ENCODE data around the gene SAP30L. TPM values are rescaled to one million over a fixed set of nuclear protein-coding genes. Genes with fewer than 3 reads are reported as not detected.

SAP30L gene
- total RNA-seq, 4 donors from 2014 or later = 16.1 to 66.6 (median 36.2) TPM

GRCh38 chr5:154476354-154477205 is 30.8 kb downstream of the SAP30L start:
- 26% methylated on average over 34 of the region's 38 CpGs for WGBS
- TF ChIP-seq POLR2AphosphoS5 (IDR thresholded peaks at IDR 0.05) (no peak), POLR2A (IDR thresholded peaks at IDR 0.05) (no peak)
- H3K36me3 ChIP-seq = no peaks in the 10 kb centered on the region
- H3K4me3 ChIP-seq = peak overlapping the region; percentile 50
- H3K4me1 ChIP-seq = peaks cover 63% of the 10 kb centered on the region
- no peak for DNase-seq (ENCODE audit: low spot score in 2 of 2)
- no peak overlapping the region for H3K27ac ChIP-seq
- H3K9me3 ChIP-seq = no peaks in the 10 kb centered on the region
- peaks cover 100% of the 10 kb centered on the region for H3K27me3 ChIP-seq

- peaks cover 63% of the 10 kb centered on the region for H3K4me1 ChIP-seq
- peak overlapping the region; percentile 50 for H3K4me3 ChIP-seq
- peaks cover 100% of the 10 kb centered on the region for H3K27me3 ChIP-seq
- H3K27ac ChIP-seq = no peak overlapping the region
- TF ChIP-seq POLR2A (IDR thresholded peaks at IDR 0.05) (no peak), CTCF (IDR thresholded peaks at IDR 0.05) (no peak), POLR2AphosphoS5 (IDR thresholded peaks at IDR 0.05) (no peak), EP300 (IDR thresholded peaks at IDR 0.05) (no peak)
- H3K36me3 ChIP-seq = no peaks in the 10 kb centered on the region
- no peak for DNase-seq (ENCODE audit: low spot score in 2 of 2)
- 4% methylated on average over 45 of the region's 68 CpGs for WGBS
- no peaks in the 10 kb centered on the region for H3K9me3 ChIP-seq
Observed at GRCh38 chr5:154477382-154478223, 31.8 kb downstream of the SAP30L start.

GRCh38 chr5:154478224-154478565 is 32.4 kb downstream of the SAP30L start, which contains the start of gene HAND1:
Gene HAND1, minus strand, starts transcription at chr5:154478227. Its CDS starts 219 bp downstream, at chr5:154478008.
- Histone ChIP-seq H3K4me3 (peak within 1 kb of the TSS; percentile 50), H3K27me3 (peaks cover 100% of the 10 kb centered on the region), H3K9me3 (no peaks in the 10 kb centered on the region), H3K36me3 (no peaks in the 10 kb centered on the region), H3K4me1 (peaks cover 59% of the 10 kb centered on the region), H3K27ac (no peak within 1 kb of the TSS)
- DNase-seq (ENCODE audit: low spot score in 2 of 2) = no peak
- no peak for TF ChIP-seq POLR2A (IDR thresholded peaks at IDR 0.05)
- TF ChIP-seq CTCF (IDR thresholded peaks at IDR 0.05) = no peak
- TF ChIP-seq EP300 (IDR thresholded peaks at IDR 0.05) = no peak
- TF ChIP-seq POLR2AphosphoS5 (IDR thresholded peaks at IDR 0.05) = no peak
- WGBS = 0% methylated on average over 1 of the region's 20 CpGs

GRCh38 chr5:154478752-154479159 is 33.0 kb downstream of the SAP30L start:
- DNase-seq (ENCODE audit: low spot score in 2 of 2) = no peak
- Histone ChIP-seq H3K36me3 (no peaks in the 10 kb centered on the region), H3K4me1 (peaks cover 56% of the 10 kb centered on the region), H3K27ac (no peak overlapping the region), H3K9me3 (no peaks in the 10 kb centered on the region), H3K27me3 (peaks cover 100% of the 10 kb centered on the region), H3K4me3 (peak overlapping the region; percentile 50)
- WGBS = 4% methylated on average over 23 of the region's 27 CpGs
- TF ChIP-seq POLR2A (IDR thresholded peaks at IDR 0.05) (no peak), EP300 (IDR thresholded peaks at IDR 0.05) (no peak), POLR2AphosphoS5 (IDR thresholded peaks at IDR 0.05) (no peak), CTCF (IDR thresholded peaks at IDR 0.05) (no peak)

DNA sequence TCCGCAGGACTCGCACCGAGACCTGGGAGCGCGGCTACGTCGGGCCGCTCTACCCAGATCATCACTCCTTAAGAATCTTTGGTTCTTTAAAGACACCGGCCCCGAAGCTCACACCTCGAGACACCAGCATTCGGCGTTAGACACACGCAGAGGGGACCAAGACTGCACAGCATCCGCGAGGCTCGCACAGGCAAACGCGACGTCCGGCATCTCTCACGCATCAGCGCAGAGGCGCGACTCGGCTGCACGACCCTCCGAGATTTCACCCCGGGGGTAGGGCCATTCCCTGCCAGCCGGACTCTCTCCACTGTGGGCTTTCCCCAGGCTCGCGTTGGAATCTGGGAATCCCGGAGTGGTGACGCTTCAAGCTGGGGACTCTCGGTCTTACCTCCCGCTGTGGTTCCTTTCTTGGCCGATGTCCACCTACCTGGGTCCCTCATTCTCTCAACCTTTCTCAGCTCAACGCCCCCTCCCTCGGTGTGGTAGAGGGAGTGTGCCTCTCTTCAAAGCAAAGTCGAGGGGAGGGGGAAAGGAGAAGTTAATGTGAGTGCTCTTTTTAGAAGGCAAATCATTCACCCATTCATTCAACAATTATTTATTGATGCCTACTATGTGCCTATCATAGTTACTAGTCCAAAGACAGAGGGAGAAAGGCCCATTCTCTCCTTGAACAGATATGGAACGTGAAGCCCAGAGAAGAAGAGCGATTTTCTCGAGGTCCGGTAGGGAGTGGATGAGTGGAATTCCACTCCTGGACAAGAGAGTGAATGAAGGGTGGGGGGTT is 33.6 kb downstream of the SAP30L start:
- H3K4me1 ChIP-seq = peaks cover 56% of the 10 kb centered on the region
- 11% methylated on average over 20 of the region's 44 CpGs for WGBS
- H3K27me3 ChIP-seq = peaks cover 100% of the 10 kb centered on the region
- H3K4me3 ChIP-seq = peak overlapping the region; percentile 50
- no peak for DNase-seq (ENCODE audit: low spot score in 2 of 2)
- TF ChIP-seq POLR2A (IDR thresholded peaks at IDR 0.05) (no peak), POLR2AphosphoS5 (IDR thresholded peaks at IDR 0.05) (no peak), EP300 (IDR thresholded peaks at IDR 0.05) (no peak), CTCF (IDR thresholded peaks at IDR 0.05) (no peak)
- H3K36me3 ChIP-seq = no peaks in the 10 kb centered on the region
- H3K27ac ChIP-seq = no peak overlapping the region
- no peaks in the 10 kb centered on the region for H3K9me3 ChIP-seq
